RWPE1 (cell line): Measurements from ENCODE around the gene VPS54.

Experiments
- CTCF ChIA-PET: fragments of 350-600 bp; sonication (Branson Sonifier 250); formaldehyde crosslinking; extraction: SDS; loops from one replicate; lab custom pipeline; 2021; lab: Yijun Ruan, JAX
- POLR2A ChIA-PET: fragments of 400-600 bp; formaldehyde crosslinking; extraction: SDS; loops from one replicate; lab custom pipeline; 2020; ENCODE audit warnings: antibody characterized with exemption; ENCODE audit not compliant: low non-redundant PET; lab: Yijun Ruan, JAX
- DNase-seq: peaks from one replicate; pipeline ENCODE4 v3.0.0; 2012; ENCODE audit warnings: low spot score
- H3K27ac ChIP-seq: fragments of 450-650 bp; 2 replicates; pipeline ENCODE4 v1.5.1; 2017
- CTCF ChIP-seq: fragments of 450-650 bp; conservative IDR thresholded peaks from 2 replicates; pipeline ENCODE4 v1.5.1; 2017; ENCODE audit warnings: low read depth, mild to moderate bottlenecking

VPS54 gene

GRCh38 chr2:63926815-63927214, 92.4 kb downstream of the VPS54 start:
- no peak for TF ChIP-seq CTCF
- POLR2A ChIA-PET: no interaction called here
- CTCF ChIA-PET: no interaction called here
- DNase-seq: no peak
- no peak overlapping the region for H3K27ac ChIP-seq

GRCh38 chr2:63914311-63914710, 104.9 kb downstream of the VPS54 start:
- no peak for TF ChIP-seq CTCF
- no peak for DNase-seq
- no peak overlapping the region for H3K27ac ChIP-seq
- POLR2A ChIA-PET: no interaction called here
- CTCF ChIA-PET: interaction anchor here (0.5 kb wide), 1 partner anchor 36 kb away, joined by 3 read pairs; no protein-coding TSS in a partner anchor

GRCh38 chr2:63903003-63903402, 116.2 kb downstream of the VPS54 start:
- CTCF ChIA-PET: no interaction called here
- no peak overlapping the region for H3K27ac ChIP-seq
- no peak for DNase-seq
- TF ChIP-seq CTCF: no peak
- POLR2A ChIA-PET: no interaction called here

GRCh38 chr2:63902149-63902548, 117.1 kb downstream of the VPS54 start:
- no peak for TF ChIP-seq CTCF
- DNase-seq: no peak
- no peak overlapping the region for H3K27ac ChIP-seq
- ChIA-PET POLR2A (no interaction called here), CTCF (no interaction called here)

- DNase-seq: no peak
- H3K27ac ChIP-seq: no peak overlapping the region
- TF ChIP-seq CTCF: no peak
- ChIA-PET POLR2A (no interaction called here), CTCF (interaction anchor here (0.7 kb wide), 1 partner anchor 67 kb away, joined by 4 read pairs; no protein-coding TSS in a partner anchor)
Observed at GRCh38 chr2:63899639-63900038, 119.6 kb downstream of the VPS54 start.

GRCh38 chr2:63898839-63899238, 120.4 kb downstream of the VPS54 start:
- CTCF ChIA-PET: interaction anchor here (0.7 kb wide), 1 partner anchor 68 kb away, joined by 4 read pairs; no protein-coding TSS in a partner anchor
- DNase-seq: no peak

More at GRCh38 chr2:63898839-63899238, 120.4 kb downstream of the VPS54 start:
- no peak overlapping the region for H3K27ac ChIP-seq
- no peak for TF ChIP-seq CTCF
- POLR2A ChIA-PET: no interaction called here
